HCT116 (cell line): ENCODE data around the gene PRKAR1A.

ENCODE experiments used
- CTCF ChIP-seq, 3 experiments: fragments of 200-600 bp in 1 of 3; sonication (generic) in 1 of 3; IDR thresholded peaks in 2 of 3; conservative IDR thresholded peaks in 1 of 3; 2 replicates each; pipeline ENCODE4 v1.5.1; 2012 to 2017; ENCODE audit warnings: low read depth in 2 of 3, low read length in 2 of 3, antibody characterized with exemption in 1 of 3, borderline replicate concordance in 1 of 3, control low read depth in 1 of 3, mild to moderate bottlenecking in 1 of 3, mixed read lengths in 1 of 3, mixed run types in 1 of 3, moderate library complexity in 1 of 3; ENCODE audit not compliant: insufficient read depth in 1 of 3
- POLR2A ChIP-seq: IDR thresholded peaks from 2 replicates; pipeline ENCODE4 v1.7.0; 2011; ENCODE audit warnings: borderline replicate concordance; ENCODE audit not compliant: insufficient read depth, insufficient read length; ENCODE audit errors: extremely low read depth
- POLR2AphosphoS5 ChIP-seq: IDR thresholded peaks from 2 replicates; pipeline ENCODE4 v1.6.1; 2011; ENCODE audit warnings: mild to moderate bottlenecking, low read depth, low read length, moderate library complexity
- REST ChIP-seq: IDR thresholded peaks from 2 replicates; pipeline ENCODE4 v1.6.1; 2012; ENCODE audit warnings: low read depth

GRCh38 chr17:68532826-68533225 lies 20.6 kb downstream of the PRKAR1A start:
- TF ChIP-seq CTCF (IDR thresholded peaks at IDR 0.05 in 2 of 3, conservative IDR thresholded peaks at IDR 0.05 in 1 of 3; ENCODE audit: borderline replicate concordance in 1 of 3, insufficient read depth in 1 of 3, low read depth in 2 of 3, low read length in 2 of 3) (no peak), POLR2AphosphoS5 (no peak), POLR2A (no peak), REST (no peak)
